Motor neuron (in vitro differentiated cells): ENCODE data around the gene PCDH19. TPM values are rescaled to one million over a fixed set of nuclear protein-coding genes. Genes with fewer than 3 reads are reported as not detected.

Experiments
- ATAC-seq, 8 experiments: fragments of 200-7000 bp; cut with Tn5 transposase; replicated peaks in 6 of 8; 2 replicates each; pipeline ENCODE4 v1.8.0; 2021; ENCODE audit warnings: mild to moderate bottlenecking in 8 of 8, moderate library complexity in 8 of 8
- H3K27ac ChIP-seq, 2 donors: fragments of 250-450 bp; sonication (Bioruptor Pico); 2 replicates each; pipeline ENCODE4 v1.9.0; 2021; ENCODE audit warnings: antibody characterized with exemption in 2 of 2, mild to moderate bottlenecking in 2 of 2, moderate library complexity in 1 of 2
- H3K4me1 ChIP-seq, 2 donors: fragments of 250-450 bp; sonication (Bioruptor Pico); replicated peaks in 1 of 2; 2 replicates each; pipeline ENCODE4 v1.6.1; 2021; ENCODE audit warnings: antibody characterized with exemption in 2 of 2, mild to moderate bottlenecking in 2 of 2, moderate library complexity in 1 of 2
- H3K4me3 ChIP-seq, 5 donors: fragments of 250-450 bp; sonication (Bioruptor Pico); 2 replicates each; pipeline ENCODE4 v1.9.0; 2021; ENCODE audit warnings: antibody characterized with exemption in 5 of 5, mild to moderate bottlenecking in 5 of 5, moderate library complexity in 4 of 5
- WGBS, 10 experiments: fragments of 450-650 bp; shearing (Covaris generic); methylation state at CpG; one replicate each; pipeline ENCODE4 v1.0.0; 2022; 5-methylcytosine and 5-hydroxymethylcytosine counted together
- in situ Hi-C, 9 experiments: fragments of 400-800 bp; cut with MboI; loops; one replicate each; pipeline ENCODE4 v1.15.0; 2021; ENCODE audit warnings: low sequenced_read_pairs in 9 of 9, low pct_unique_long_range_greater_than_20kb in 2 of 9; ENCODE audit not compliant: unreplicated experiment in 9 of 9
- total RNA-seq, 8 experiments: library from RNA; unstranded; fragments of 300-600 nt; gene quantifications; 2 replicates each; pipeline versions ENCODE4 v1.2.3 to v1.2.4, GENCODE V29; 2022

PCDH19 gene
- total RNA-seq, 8 experiments from 2014 or later = 0.20 to 11.2 (median 9.1) TPM

- H3K4me1 ChIP-seq = no peaks in the 10 kb centered on the region
- ATAC-seq = peak in 4 of 8 experiments; percentile 37 to 58 (median 54)
- no peak overlapping the region for H3K4me3 ChIP-seq
- in situ Hi-C loops = no loop called here
- no peak overlapping the region for H3K27ac ChIP-seq
These were observed 69.5 kb downstream of the PCDH19 start for GRCh38 chrX:100340491-100341141.

GRCh38 chrX:100328351-100328750, 81.7 kb downstream of the PCDH19 start:
- H3K27ac ChIP-seq = no peak overlapping the region
- no peak overlapping the region for H3K4me3 ChIP-seq
- ATAC-seq = no peak
- in situ Hi-C loops = no loop called here
- 0 to 47% (median 40%) methylated on average over 1 to 5 of the region's 6 CpGs; no CpG with 5 or more reads in 7 of the 10 experiments for WGBS, 10 experiments
- no peaks in the 10 kb centered on the region for H3K4me1 ChIP-seq

GRCh38 chrX:100319716-100320115, 90.4 kb downstream of the PCDH19 start:
- in situ Hi-C loops = no loop called here
- Histone ChIP-seq H3K4me3 (no peak overlapping the region), H3K4me1 (peaks cover 0 to 2% of the 10 kb centered on the region in 2 donors), H3K27ac (no peak overlapping the region)
- WGBS, 10 experiments = 0 to 50% (median 20%) methylated on average over 1 to 2 of the region's 2 CpGs; no CpG with 5 or more reads in 5 of the 10 experiments
- no peak for ATAC-seq

- WGBS, 10 experiments = 0 to 100% (median 90%) methylated on average over 1 to 2 of the region's 3 CpGs; no CpG with 5 or more reads in 5 of the 10 experiments
- H3K27ac ChIP-seq = no peak overlapping the region
- H3K4me3 ChIP-seq = no peak overlapping the region
- H3K4me1 ChIP-seq = peaks cover 6 to 10% of the 10 kb centered on the region in 2 donors
- ATAC-seq = peak in 3 of 8 experiments; percentile 50 to 98 (median 94)
- in situ Hi-C loops = no loop called here
These were observed 93.1 kb downstream of the PCDH19 start for GRCh38 chrX:100316987-100317386.

GRCh38 chrX:100315566-100315965, 94.5 kb downstream of the PCDH19 start:
- peaks cover 6 to 10% of the 10 kb centered on the region in 2 donors for H3K4me1 ChIP-seq
- in situ Hi-C loops = no loop called here
- 0 to 100% (median 100%) methylated on average over 1 to 3 of the region's 3 CpGs; no CpG with 5 or more reads in 5 of the 10 experiments for WGBS, 10 experiments
- H3K27ac ChIP-seq = no peak overlapping the region
- ATAC-seq = no peak
- no peak overlapping the region for H3K4me3 ChIP-seq

GRCh38 chrX:100299559-100299958, 110.5 kb downstream of the PCDH19 start:
- no peak overlapping the region for H3K27ac ChIP-seq
- WGBS, 10 experiments = 0 to 88% (median 26%) methylated on average over 1 to 2 of the region's 2 CpGs; no CpG with 5 or more reads in 6 of the 10 experiments
- ATAC-seq = peak in 2 of 8 experiments; percentile 64 to 93
- H3K4me3 ChIP-seq = no peak overlapping the region
- H3K4me1 ChIP-seq = no peaks in the 10 kb centered on the region
- in situ Hi-C loops = no loop called here

- in situ Hi-C loops = no loop called here
- ATAC-seq = no peak
- 60 to 100% (median 100%) methylated on average over 1 of the region's 1 CpG; no CpG with 5 or more reads in 3 of the 10 experiments for WGBS, 10 experiments
These were observed 112.3 kb downstream of the PCDH19 start for GRCh38 chrX:100297728-100298127.

GRCh38 chrX:100296183-100296753, 113.8 kb downstream of the PCDH19 start:
- in situ Hi-C loops = no loop called here

More at GRCh38 chrX:100297728-100298127, 112.3 kb downstream of the PCDH19 start:
- H3K4me3 ChIP-seq = no peak overlapping the region
- H3K27ac ChIP-seq = no peak overlapping the region
- H3K4me1 ChIP-seq = no peaks in the 10 kb centered on the region

GRCh38 chrX:100294965-100295364, 115.1 kb downstream of the PCDH19 start:
- in situ Hi-C loops = no loop called here

More at GRCh38 chrX:100296183-100296753, 113.8 kb downstream of the PCDH19 start:
- H3K27ac ChIP-seq = no peak overlapping the region
- no peaks in the 10 kb centered on the region for H3K4me1 ChIP-seq
- 44 to 74% (median 48%) methylated on average over 3 of the region's 21 CpGs; no CpG with 5 or more reads in 7 of the 10 experiments for WGBS, 10 experiments
- ATAC-seq = no peak
- H3K4me3 ChIP-seq = no peak overlapping the region

GRCh38 chrX:100289066-100289558, 121.0 kb downstream of the PCDH19 start:
- no peak overlapping the region for H3K27ac ChIP-seq
- no peaks in the 10 kb centered on the region for H3K4me1 ChIP-seq
- no peak overlapping the region for H3K4me3 ChIP-seq
- ATAC-seq = no peak
- in situ Hi-C loops = no loop called here

More at GRCh38 chrX:100294965-100295364, 115.1 kb downstream of the PCDH19 start:
- peak in 2 of 8 experiments; percentile 57 for ATAC-seq
- Histone ChIP-seq H3K4me3 (no peak overlapping the region), H3K27ac (no peak overlapping the region), H3K4me1 (no peaks in the 10 kb centered on the region)
- 0 to 93% (median 38%) methylated on average over 1 to 4 of the region's 4 CpGs; no CpG with 5 or more reads in 2 of the 10 experiments for WGBS, 10 experiments

GRCh38 chrX:100277231-100277630, 132.8 kb downstream of the PCDH19 start:
- H3K4me1 ChIP-seq = no peaks in the 10 kb centered on the region
- 44 to 86% (median 67%) methylated on average over 1 of the region's 1 CpG; no CpG with 5 or more reads in 5 of the 10 experiments for WGBS, 10 experiments

GRCh38 chrX:100274916-100275315, 135.2 kb downstream of the PCDH19 start:
- Histone ChIP-seq H3K4me3 (no peak overlapping the region), H3K4me1 (no peaks in the 10 kb centered on the region), H3K27ac (no peak overlapping the region)
- WGBS, 10 experiments = 0 to 80% (median 54%) methylated on average over 1 to 3 of the region's 3 CpGs; no CpG with 5 or more reads in 4 of the 10 experiments
- ATAC-seq = no peak
- in situ Hi-C loops = no loop called here

More at GRCh38 chrX:100277231-100277630, 132.8 kb downstream of the PCDH19 start:
- ATAC-seq = no peak
- in situ Hi-C loops = no loop called here
- Histone ChIP-seq H3K27ac (no peak overlapping the region), H3K4me3 (no peak overlapping the region)

GRCh38 chrX:100265179-100265578, 144.9 kb downstream of the PCDH19 start:
- Histone ChIP-seq H3K27ac (no peak overlapping the region), H3K4me3 (no peak overlapping the region), H3K4me1 (no peaks in the 10 kb centered on the region)
- in situ Hi-C loops = no loop called here
- ATAC-seq = no peak
